ENCODE results near the gene HDC.

GRCh38 chr15:50250760-50251394, 14.6 kb downstream of the HDC start:
- TF ChIP-seq POLR2A (IDR thresholded peaks at IDR 0.05) (no peak), CTCF (IDR thresholded peaks at IDR 0.05) (no peak)

All from prostate gland (tissue), 2 donors.